ENCODE measurements around the gene GPD1.

GRCh38 chr12:50104417-50105366 lies 884 bp downstream of the GPD1 start:
- TF ChIP-seq POLR2AphosphoS5 (IDR thresholded peaks at IDR 0.05; ENCODE audit: control insufficient read depth, insufficient read depth, low read depth, low read length) (no peak), PHF8 (IDR thresholded peaks at IDR 0.05; ENCODE audit: borderline replicate concordance, low read length) (no peak), ATF7 (IDR thresholded peaks at IDR 0.05) (no peak), KDM2B (CRISPR knock-in tag; IDR thresholded peaks at IDR 0.05) (no peak), FOXA1 (IDR thresholded peaks at IDR 0.05; ENCODE audit: borderline replicate concordance) (no peak), BACH1 (tag; IDR thresholded peaks at IDR 0.05) (no peak), CTCF (IDR thresholded peaks at IDR 0.05 in 2 of 3, conservative IDR thresholded peaks at IDR 0.05 in 1 of 3; ENCODE audit: insufficient read depth in 2 of 3, low read depth in 1 of 3, low read length in 3 of 3) (no peak), ZNF512 (tag; IDR thresholded peaks at IDR 0.05) (no peak), TBP (optimal IDR thresholded peaks at IDR 0.05; ENCODE audit: low read depth, low read length) (no peak), TAF7 (tag; IDR thresholded peaks at IDR 0.05) (no peak), POLR2A (conservative IDR thresholded peaks at IDR 0.05) (no peak)
